Activated T-cell treated with anti-CD3 and anti-CD28 coated beads, Interleukin-2, amount 50 U/mL, for 4 hours (primary cell): ENCODE measurements around the gene OMP. TPM values are rescaled to one million over a fixed set of nuclear protein-coding genes. Genes with fewer than 3 reads are reported as not detected.

Experiments
- ATAC-seq, 2 donors: fragments of 200-7000 bp; cut with Tn5 transposase; one replicate each; pipeline ENCODE4 v1.10.0; 2021
- DNase-seq: peaks from one replicate; pipeline ENCODE4 v3.0.0-alpha.2; 2020
- H3K27me3 Mint-ChIP-seq: one replicate; pipeline ENCODE4 v1.8.0; 2021; ENCODE audit warnings: low read depth, mixed read lengths
- H3K36me3 Mint-ChIP-seq: one replicate; pipeline ENCODE4 v1.8.0; 2022; ENCODE audit warnings: mixed read lengths; ENCODE audit not compliant: insufficient read depth
- H3K4me1 Mint-ChIP-seq: one replicate; pipeline ENCODE4 v1.8.0; 2021; ENCODE audit warnings: low read depth, mixed read lengths
- H3K4me3 Mint-ChIP-seq: one replicate; pipeline ENCODE4 v1.8.0; 2021; ENCODE audit warnings: mild to moderate bottlenecking, moderate library complexity, mixed read lengths
- H3K9me3 Mint-ChIP-seq: one replicate; pipeline ENCODE4 v1.8.0; 2021; ENCODE audit warnings: mixed read lengths
- total RNA-seq, 3 donors: library from RNA; stranded (reverse); gene quantifications; one replicate each; pipeline ENCODE4 v1.2.1, GENCODE V29; 2021

Gene OMP
- total RNA-seq, 3 donors from 2014 or later, result not detected

GRCh38 chr11:77064648-77065217, 37.9 kb upstream of the OMP start:
- ATAC-seq (no peak), DNase-seq (no peak)
- peak overlapping the region; percentile 14 for H3K4me3 Mint-ChIP-seq
- no peaks in the 10 kb centered on the region for H3K27me3 Mint-ChIP-seq
- H3K9me3 Mint-ChIP-seq, result peaks cover 3% of the 10 kb centered on the region
- peaks cover 6% of the 10 kb centered on the region for H3K4me1 Mint-ChIP-seq
- no peaks in the 10 kb centered on the region for H3K36me3 Mint-ChIP-seq

GRCh38 chr11:77065878-77066228, 36.8 kb upstream of the OMP start:
- peaks cover 6% of the 10 kb centered on the region for H3K4me1 Mint-ChIP-seq
- peaks cover 3% of the 10 kb centered on the region for H3K9me3 Mint-ChIP-seq
- peak overlapping the region; percentile 82 for H3K4me3 Mint-ChIP-seq
- H3K36me3 Mint-ChIP-seq, result no peaks in the 10 kb centered on the region
- H3K27me3 Mint-ChIP-seq, result no peaks in the 10 kb centered on the region
- ATAC-seq (peak in 1 of 2 donors; percentile 2), DNase-seq (no peak)

DNA sequence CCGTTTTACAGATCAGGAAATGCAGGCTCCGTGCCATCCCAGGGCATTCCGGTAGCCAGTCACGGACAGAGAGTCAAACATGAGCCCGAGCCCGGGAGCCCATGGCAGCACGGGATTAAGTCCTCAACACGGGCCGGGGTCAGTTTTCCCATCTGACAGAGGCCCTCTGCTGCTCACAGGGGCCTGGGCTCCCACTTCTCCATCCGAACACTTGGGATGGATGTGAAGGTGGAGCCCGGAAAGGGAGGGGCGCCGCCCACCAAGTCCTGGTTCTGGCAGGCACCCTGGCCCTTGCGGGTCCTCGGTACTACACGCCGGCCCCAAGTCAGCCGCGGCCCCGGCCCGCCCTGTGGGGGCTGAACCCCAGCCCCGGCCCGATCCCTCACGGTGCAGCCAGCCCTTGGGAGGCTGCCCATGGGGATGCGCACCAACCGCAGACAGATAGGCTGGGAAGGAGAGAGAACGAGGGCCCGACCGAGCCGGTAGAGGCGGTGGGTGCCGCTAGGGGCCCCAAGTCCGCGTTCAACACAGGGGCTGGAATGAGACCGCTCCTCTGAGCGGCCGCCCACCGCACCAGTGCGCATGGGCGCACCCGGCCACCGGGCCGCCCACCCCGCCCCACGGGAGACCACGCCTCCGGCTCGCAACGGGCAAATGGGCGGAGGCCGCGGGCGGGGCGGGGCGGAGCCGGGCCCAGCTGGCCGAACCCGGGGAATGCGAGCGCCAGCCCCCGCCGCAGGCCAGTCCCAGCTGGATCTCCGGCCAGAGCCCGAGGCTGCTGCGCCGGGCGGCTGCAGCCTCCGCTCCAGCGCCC, 36.2 kb upstream of the OMP start, which contains the start of gene CAPN5:
Gene CAPN5 (plus strand): TSS at position 743 of the 814 bp plus-strand sequence. CDS start 17,916 bp downstream, outside the sequence.
- peak; percentile 79 for DNase-seq
- Mint-ChIP-seq H3K4me3 (peak within 1 kb of the TSS; percentile 82), H3K27me3 (no peaks in the 10 kb centered on the region), H3K4me1 (peaks cover 6% of the 10 kb centered on the region), H3K36me3 (no peaks in the 10 kb centered on the region), H3K9me3 (peaks cover 3% of the 10 kb centered on the region)
- ATAC-seq, result peak; percentile 93 to 95

DNA sequence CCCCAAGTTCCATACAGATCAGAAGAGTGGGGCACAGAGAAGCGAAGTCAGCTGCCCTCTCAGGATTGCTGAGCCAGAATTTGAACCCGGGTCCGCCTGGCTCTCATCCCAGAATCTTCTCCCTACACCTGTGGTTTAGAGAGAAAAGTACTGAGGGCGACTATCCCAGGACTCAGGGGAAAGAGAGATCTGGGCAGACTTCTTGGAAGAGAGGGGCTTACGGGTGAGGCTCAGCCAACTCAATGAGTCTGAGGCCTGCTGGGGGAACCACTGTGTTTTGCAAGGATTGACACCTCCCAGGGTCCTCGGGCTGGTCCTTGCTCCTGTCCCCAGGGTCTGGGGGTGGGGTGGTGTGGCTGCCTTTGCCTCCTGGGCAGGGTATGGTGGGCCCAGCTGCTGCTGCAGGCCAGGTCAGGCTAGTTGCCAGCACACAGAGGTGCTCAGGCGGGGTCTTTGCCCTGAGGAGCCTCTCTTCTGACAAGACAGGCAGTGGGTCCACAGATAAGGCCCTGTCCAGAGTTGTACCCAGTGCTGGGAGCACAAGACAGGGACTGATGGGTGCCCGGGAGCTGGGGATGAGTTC, 34.7 kb upstream of the OMP start:
- ATAC-seq, result no peak

GRCh38 chr11:77068457-77069335, 33.9 kb upstream of the OMP start:
- no peak for DNase-seq
- ATAC-seq, result no peak
- peak overlapping the region; percentile 43 for H3K4me3 Mint-ChIP-seq
- H3K4me1 Mint-ChIP-seq, result peaks cover 20% of the 10 kb centered on the region
- no peaks in the 10 kb centered on the region for H3K27me3 Mint-ChIP-seq
- no peaks in the 10 kb centered on the region for H3K36me3 Mint-ChIP-seq
- no peaks in the 10 kb centered on the region for H3K9me3 Mint-ChIP-seq

More for the DNA sequence above, 34.7 kb upstream of the OMP start:
- no peak for DNase-seq
- no peaks in the 10 kb centered on the region for H3K36me3 Mint-ChIP-seq
- peaks cover 16% of the 10 kb centered on the region for H3K4me1 Mint-ChIP-seq
- peak overlapping the region; percentile 73 for H3K4me3 Mint-ChIP-seq
- H3K27me3 Mint-ChIP-seq, result no peaks in the 10 kb centered on the region
- H3K9me3 Mint-ChIP-seq, result no peaks in the 10 kb centered on the region

- DNase-seq, result no peak
- Mint-ChIP-seq H3K36me3 (no peaks in the 10 kb centered on the region), H3K27me3 (no peaks in the 10 kb centered on the region), H3K9me3 (no peaks in the 10 kb centered on the region), H3K4me1 (peaks cover 20% of the 10 kb centered on the region), H3K4me3 (no peak overlapping the region)
- no peak for ATAC-seq
Observed at GRCh38 chr11:77069336-77069968, 33.2 kb upstream of the OMP start.

DNA sequence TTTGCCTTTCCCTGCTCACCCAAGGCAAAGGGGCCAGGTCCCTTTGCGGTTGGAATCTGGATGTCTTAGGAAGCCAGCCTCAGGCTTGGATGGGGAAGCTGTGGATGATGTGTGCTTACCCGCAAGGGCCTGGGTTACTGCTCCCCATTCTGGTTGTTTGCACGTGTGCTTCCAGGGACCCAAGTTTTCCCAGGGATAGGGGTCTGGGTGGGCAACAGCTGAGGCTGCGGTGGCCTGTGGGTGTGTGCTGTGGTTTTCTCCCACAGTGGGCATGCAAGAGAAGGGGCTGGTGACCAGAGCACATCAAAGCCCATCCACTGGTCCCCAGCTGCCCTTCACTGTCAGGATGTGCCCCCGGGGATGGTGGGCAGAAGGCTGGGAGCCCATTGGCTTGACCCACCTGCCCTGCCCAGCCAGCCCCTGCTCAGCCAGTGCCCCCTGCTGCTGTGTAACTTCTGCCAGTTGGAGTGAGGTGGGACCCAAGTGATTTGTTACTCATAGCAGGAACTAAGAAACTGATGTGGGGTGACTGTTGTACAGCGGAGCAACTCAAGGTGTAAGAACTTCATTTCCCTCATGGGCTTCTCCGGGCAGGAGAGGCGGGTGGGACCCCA, 32.6 kb upstream of the OMP start:
- H3K4me1 Mint-ChIP-seq, result peaks cover 20% of the 10 kb centered on the region
- H3K4me3 Mint-ChIP-seq, result no peak overlapping the region
- no peaks in the 10 kb centered on the region for H3K9me3 Mint-ChIP-seq
- ATAC-seq (no peak), DNase-seq (no peak)
- no peaks in the 10 kb centered on the region for H3K27me3 Mint-ChIP-seq
- H3K36me3 Mint-ChIP-seq, result no peaks in the 10 kb centered on the region

DNA sequence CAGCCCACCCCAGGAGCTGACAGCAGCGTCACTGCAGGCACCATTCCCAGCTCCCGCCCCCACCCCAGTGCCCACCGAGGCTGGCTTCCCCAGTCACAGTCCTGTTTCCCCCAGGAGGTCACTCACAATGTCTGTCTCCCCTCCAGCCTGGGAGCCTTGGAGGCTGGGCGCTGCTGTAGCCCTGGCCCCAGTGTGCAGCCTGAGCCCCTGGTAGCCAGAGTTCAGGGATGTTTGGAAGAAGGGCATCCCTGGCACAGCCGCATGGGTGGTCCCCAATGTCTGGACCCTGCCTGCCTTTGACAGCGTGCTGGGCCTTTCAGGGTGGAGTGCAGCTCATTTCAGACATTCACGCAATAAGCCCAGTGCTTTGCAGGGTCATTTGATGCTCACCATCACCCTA, 31.6 kb upstream of the OMP start:
- DNase-seq, result no peak
- no peaks in the 10 kb centered on the region for H3K27me3 Mint-ChIP-seq
- H3K4me1 Mint-ChIP-seq, result peaks cover 17% of the 10 kb centered on the region
- no peak for ATAC-seq
- no peak overlapping the region for H3K4me3 Mint-ChIP-seq
- H3K36me3 Mint-ChIP-seq, result no peaks in the 10 kb centered on the region
- no peaks in the 10 kb centered on the region for H3K9me3 Mint-ChIP-seq

GRCh38 chr11:77071671-77072605, 30.7 kb upstream of the OMP start:
- no peak overlapping the region for H3K4me3 Mint-ChIP-seq

DNA sequence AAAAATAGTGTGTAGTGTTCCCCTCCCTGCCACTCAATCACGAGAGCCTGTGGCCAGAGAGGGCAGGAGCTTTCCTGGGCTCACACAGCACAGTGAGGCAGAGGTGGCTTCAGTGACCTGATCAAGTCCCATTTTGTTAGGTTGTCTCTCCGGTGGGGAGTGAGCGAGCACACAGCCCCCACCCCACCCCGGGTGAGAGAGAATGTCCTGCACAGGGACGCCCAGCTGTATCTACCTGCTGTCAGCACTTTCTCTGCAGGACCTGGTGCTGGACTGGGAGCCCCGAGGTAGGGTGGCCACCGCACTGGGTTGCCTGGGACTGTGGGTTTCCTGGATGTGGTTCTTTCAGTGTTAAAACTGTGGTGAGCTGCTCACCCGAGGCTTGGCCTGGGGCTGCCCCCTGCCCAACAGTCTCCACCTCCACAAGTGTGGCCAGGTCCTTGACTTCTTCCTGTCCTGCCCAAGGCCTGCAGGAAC, 29.8 kb upstream of the OMP start:
- Mint-ChIP-seq H3K4me3 (no peak overlapping the region), H3K27me3 (no peaks in the 10 kb centered on the region), H3K4me1 (peaks cover 15% of the 10 kb centered on the region), H3K36me3 (no peaks in the 10 kb centered on the region), H3K9me3 (no peaks in the 10 kb centered on the region)
- ATAC-seq (peak in 1 of 2 donors; percentile 33), DNase-seq (no peak)

More at GRCh38 chr11:77071671-77072605, 30.7 kb upstream of the OMP start:
- H3K9me3 Mint-ChIP-seq, result no peaks in the 10 kb centered on the region
- peaks cover 17% of the 10 kb centered on the region for H3K4me1 Mint-ChIP-seq
- no peaks in the 10 kb centered on the region for H3K36me3 Mint-ChIP-seq
- ATAC-seq, result no peak
- H3K27me3 Mint-ChIP-seq, result no peaks in the 10 kb centered on the region
- DNase-seq, result no peak

DNA sequence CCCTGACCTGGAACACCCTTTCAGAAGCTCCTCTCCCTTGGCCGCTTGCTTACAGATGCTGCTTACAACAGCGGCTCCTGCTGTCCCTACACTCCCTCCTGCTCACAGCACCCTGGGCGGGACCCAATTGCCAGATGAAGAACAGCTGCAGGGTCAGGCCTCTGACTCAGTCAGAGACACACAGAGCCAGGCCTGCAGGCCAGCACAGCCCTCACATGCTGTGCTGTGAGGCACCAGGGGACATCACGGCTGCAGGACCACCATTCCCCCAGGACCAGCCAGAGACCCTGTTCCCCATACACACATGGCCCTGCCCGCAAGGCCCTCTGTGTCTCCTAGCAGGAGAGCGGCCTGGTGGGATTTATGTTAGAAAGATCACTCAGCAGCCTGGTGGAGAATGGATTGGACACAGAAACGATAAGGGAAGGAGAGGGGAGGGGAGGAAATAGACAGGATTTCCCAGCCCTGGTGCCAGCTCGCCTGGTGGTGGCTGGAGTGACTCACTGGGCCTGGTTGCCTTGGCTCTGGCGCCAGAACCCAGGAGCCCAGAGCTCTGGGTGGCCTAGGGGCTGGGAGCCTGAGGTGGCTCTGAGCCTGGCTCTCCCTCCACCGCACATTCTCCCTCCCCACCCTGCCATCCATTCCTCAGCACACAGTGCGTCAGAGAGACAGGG, 29.2 kb upstream of the OMP start:
- no peak overlapping the region for H3K4me3 Mint-ChIP-seq
- DNase-seq (no peak), ATAC-seq (peak in 1 of 2 donors; percentile 42)
- H3K4me1 Mint-ChIP-seq, result peaks cover 15% of the 10 kb centered on the region
- no peaks in the 10 kb centered on the region for H3K9me3 Mint-ChIP-seq
- no peaks in the 10 kb centered on the region for H3K36me3 Mint-ChIP-seq
- no peaks in the 10 kb centered on the region for H3K27me3 Mint-ChIP-seq

DNA sequence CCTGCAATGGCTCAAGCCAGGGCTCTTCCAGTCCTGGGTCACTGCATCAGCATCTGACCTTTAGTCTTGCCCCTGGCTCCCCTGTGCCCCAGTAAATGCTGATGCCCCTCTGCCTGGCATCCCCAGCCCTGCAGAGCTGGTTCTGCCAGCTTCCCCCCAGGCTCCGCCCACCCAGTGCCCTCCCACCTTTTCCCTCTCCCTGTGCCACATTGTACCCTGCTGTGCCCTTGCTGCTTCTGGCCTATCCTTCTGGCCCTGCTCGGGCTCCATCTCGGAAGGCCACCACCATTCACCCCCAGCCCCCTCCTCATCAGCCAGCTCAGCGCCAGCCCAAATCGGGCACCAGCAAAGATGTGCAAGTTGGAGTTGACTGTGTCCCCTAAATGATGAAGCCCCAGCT, 28.4 kb upstream of the OMP start:
- no peaks in the 10 kb centered on the region for H3K27me3 Mint-ChIP-seq
- ATAC-seq (no peak), DNase-seq (no peak)
- no peak overlapping the region for H3K4me3 Mint-ChIP-seq
- no peaks in the 10 kb centered on the region for H3K9me3 Mint-ChIP-seq
- H3K4me1 Mint-ChIP-seq, result peaks cover 15% of the 10 kb centered on the region
- no peaks in the 10 kb centered on the region for H3K36me3 Mint-ChIP-seq
